Liver (tissue), 9 donors: ENCODE data around the gene TMEM272. TPM values are rescaled to one million over a fixed set of nuclear protein-coding genes. Genes with fewer than 3 reads are reported as not detected.

ENCODE experiments used
- DNase-seq: peaks from one replicate; pipeline ENCODE4 v3.0.0-alpha.2; 2017; ENCODE audit warnings: low spot score
- H3K27ac ChIP-seq, 2 donors: one replicate each; pipeline ENCODE4 v1.7.0; 2013; ENCODE audit warnings: inconsistent platforms in 2 of 2, low read length in 2 of 2, control low read depth in 1 of 2, low read depth in 1 of 2, mild to moderate bottlenecking in 1 of 2
- H3K27me3 ChIP-seq, 4 donors: one replicate each; pipeline versions ENCODE4 v1.6.1 to v1.7.0; 2013; ENCODE audit warnings: low read length in 3 of 4, inconsistent platforms in 1 of 4, mild to moderate bottlenecking in 1 of 4, moderate library complexity in 1 of 4; ENCODE audit not compliant: control insufficient read depth in 4 of 4, insufficient read depth in 4 of 4
- H3K36me3 ChIP-seq, 4 donors: one replicate each; pipeline versions ENCODE4 v1.6.1 to v1.7.0; 2013; ENCODE audit warnings: low read length in 3 of 4, mild to moderate bottlenecking in 3 of 4, low read depth in 1 of 4, moderate library complexity in 1 of 4; ENCODE audit not compliant: control insufficient read depth in 4 of 4, insufficient read depth in 3 of 4
- H3K4me1 ChIP-seq, 4 donors: one replicate each; pipeline versions ENCODE4 v1.6.1 to v1.7.0; 2013; ENCODE audit warnings: low read length in 3 of 4, mild to moderate bottlenecking in 3 of 4, moderate library complexity in 1 of 4; ENCODE audit not compliant: control insufficient read depth in 4 of 4, insufficient read depth in 4 of 4
- H3K4me3 ChIP-seq, 3 donors: one replicate each; pipeline versions ENCODE4 v1.6.1 to v1.7.0; 2013; ENCODE audit warnings: low read length in 3 of 3, control low read depth in 1 of 3, low read depth in 1 of 3, mild to moderate bottlenecking in 1 of 3
- H3K9ac ChIP-seq, 2 donors: one replicate each; pipeline ENCODE4 v1.7.0; 2013; ENCODE audit warnings: low read length in 2 of 2, mild to moderate bottlenecking in 2 of 2, moderate library complexity in 2 of 2, control low read depth in 1 of 2, low read depth in 1 of 2
- H3K9me3 ChIP-seq, 4 donors: one replicate each; pipeline versions ENCODE4 v1.6.1 to v1.7.0; 2013; ENCODE audit warnings: low read length in 3 of 4; ENCODE audit not compliant: control insufficient read depth in 4 of 4
- ATF3 ChIP-seq: IDR thresholded peaks from 2 replicates; pipeline ENCODE4 v1.6.1; 2016; ENCODE audit warnings: antibody characterized with exemption
- FOXA1 ChIP-seq: IDR thresholded peaks from 2 replicates; pipeline ENCODE4 v1.6.1; 2016; ENCODE audit warnings: antibody characterized with exemption
- FOXA2 ChIP-seq: IDR thresholded peaks from 2 replicates; pipeline ENCODE4 v1.6.1; 2016; ENCODE audit warnings: antibody characterized with exemption
- GABPA ChIP-seq, 2 donors: IDR thresholded peaks in 1 of 2; conservative IDR thresholded peaks in 1 of 2; 2 replicates each; pipeline ENCODE4 v1.6.1; 2016; ENCODE audit warnings: antibody characterized with exemption in 2 of 2, mild to moderate bottlenecking in 1 of 2, moderate library complexity in 1 of 2
- HNF4A ChIP-seq, 2 donors: conservative IDR thresholded peaks; 2 replicates each; pipeline ENCODE4 v1.6.1; 2016; ENCODE audit warnings: antibody characterized with exemption in 2 of 2, mild to moderate bottlenecking in 2 of 2
- JUND ChIP-seq, 2 donors: IDR thresholded peaks; 2 replicates each; pipeline ENCODE4 v1.6.1; 2016; ENCODE audit warnings: antibody characterized with exemption in 2 of 2
- REST ChIP-seq: IDR thresholded peaks from 2 replicates; pipeline ENCODE4 v1.6.1; 2016; ENCODE audit warnings: antibody characterized with exemption, mild to moderate bottlenecking
- RXRA ChIP-seq, 2 donors: IDR thresholded peaks; 2 replicates each; pipeline ENCODE4 v1.6.1; 2017 to 2018; ENCODE audit warnings: antibody characterized with exemption in 2 of 2, mild to moderate bottlenecking in 1 of 2
- TAF1 ChIP-seq: conservative IDR thresholded peaks from 2 replicates; pipeline ENCODE4 v1.6.1; 2016; ENCODE audit warnings: antibody characterized with exemption, mild to moderate bottlenecking
- YY1 ChIP-seq: IDR thresholded peaks from 2 replicates; pipeline ENCODE4 v1.6.1; 2016; ENCODE audit warnings: antibody characterized with exemption, mild to moderate bottlenecking
- WGBS: extraction: QIAGEN DNeasy Blood & Tissue Kit; methylation state at CpG from one replicate; pipeline ENCODE4 v1.1.7; 2013; 5-methylcytosine and 5-hydroxymethylcytosine counted together
- polyA plus RNA-seq, 2 donors: library from polyadenylated mRNA; stranded (reverse) in 1 of 2; unstranded in 1 of 2; fragments of 200-250 nt in 1 of 2; fragments of >200 nt in 1 of 2; fragmentation: Nextera tagmentation in 1 of 2; extraction: Ambion mirVana in 1 of 2; gene quantifications; one replicate each; pipeline versions ENCODE4 v1.2.1 to v1.2.3, GENCODE V29; 2013 to 2015
- total RNA-seq, 2 donors: library from RNA; depleted of rRNA; stranded (reverse); fragments of >200 nt; gene quantifications; one replicate each; pipeline ENCODE4 v1.2.3, GENCODE V29; 2014
- TF ChIP-seq, protein P1 (sequence below): IDR thresholded peaks from 2 replicates; pipeline ENCODE4 v1.6.1; 2016; ENCODE audit warnings: antibody characterized with exemption
- donor health status: healthy.
- donor health status: healthy.
- donor health status: healthy.
- donor health status: healthy.
- donor health status: healthy.

TMEM272 gene
- total and polyA plus RNA-seq, 4 donors = 0.02 to 0.42 (median 0.10) TPM

DNA sequence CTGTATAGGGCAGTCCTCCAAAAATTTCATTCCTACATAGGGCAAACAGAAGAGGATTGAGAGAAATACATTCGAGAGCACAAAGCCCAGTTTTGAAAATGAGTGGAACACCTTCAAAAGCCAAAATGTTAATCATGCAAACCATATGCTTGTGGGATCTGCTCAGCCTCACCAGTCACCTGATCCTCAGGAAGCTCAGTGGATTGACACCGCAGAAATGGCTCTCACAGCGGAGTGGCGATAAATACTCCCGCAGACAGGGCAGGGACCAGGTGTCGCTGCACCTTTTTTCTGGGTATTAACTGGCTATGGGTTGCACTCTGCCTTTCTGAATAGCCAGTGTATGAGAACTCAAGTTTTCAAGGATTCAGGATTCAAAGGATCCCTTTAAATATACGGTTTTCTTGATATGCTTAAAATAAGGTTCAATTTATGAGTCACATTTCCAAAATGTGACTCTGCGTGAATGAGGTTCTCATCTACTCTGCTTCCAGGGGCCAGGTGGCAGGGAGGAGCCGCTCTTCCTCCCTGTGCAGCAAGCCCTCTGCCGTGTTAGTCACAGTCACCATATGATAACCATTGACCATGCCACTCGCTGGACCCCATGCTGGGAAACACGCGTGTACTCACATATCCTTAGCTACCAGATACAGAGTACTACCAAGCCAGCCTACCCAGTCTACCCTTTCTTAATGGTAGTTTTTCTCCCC is 22.7 kb downstream of the TMEM272 start:
- H3K36me3 ChIP-seq = no peaks in the 10 kb centered on the region
- no peak overlapping the region for H3K4me3 ChIP-seq
- H3K27me3 ChIP-seq = no peaks in the 10 kb centered on the region
- DNase-seq = no peak
- H3K4me1 ChIP-seq = peaks cover 0 to 3% (median 0%) of the 10 kb centered on the region in 4 donors
- H3K27ac ChIP-seq = no peak overlapping the region
- H3K9ac ChIP-seq = no peak overlapping the region
- 86% methylated on average over 13 of the region's 13 CpGs for WGBS
- H3K9me3 ChIP-seq = no peaks in the 10 kb centered on the region
- TF ChIP-seq FOXA2 = no peak
- no peak for TF ChIP-seq REST
- no peak for TF ChIP-seq FOXA1

- 71% methylated on average over 2 of the region's 2 CpGs for WGBS
- peaks cover 0 to 3% (median 0%) of the 10 kb centered on the region in 4 donors for H3K4me1 ChIP-seq
- H3K27me3 ChIP-seq = no peaks in the 10 kb centered on the region
- H3K27ac ChIP-seq = no peak overlapping the region
- DNase-seq = no peak
- H3K9me3 ChIP-seq = no peaks in the 10 kb centered on the region
- H3K9ac ChIP-seq = no peak overlapping the region
- TF ChIP-seq RXRA (IDR thresholded peaks at IDR 0.05) (no peak), TAF1 (no peak)
- H3K4me3 ChIP-seq = no peak overlapping the region
- no peaks in the 10 kb centered on the region for H3K36me3 ChIP-seq
These were observed 23.4 kb downstream of the TMEM272 start for GRCh38 chr13:51821606-51822005.

DNA sequence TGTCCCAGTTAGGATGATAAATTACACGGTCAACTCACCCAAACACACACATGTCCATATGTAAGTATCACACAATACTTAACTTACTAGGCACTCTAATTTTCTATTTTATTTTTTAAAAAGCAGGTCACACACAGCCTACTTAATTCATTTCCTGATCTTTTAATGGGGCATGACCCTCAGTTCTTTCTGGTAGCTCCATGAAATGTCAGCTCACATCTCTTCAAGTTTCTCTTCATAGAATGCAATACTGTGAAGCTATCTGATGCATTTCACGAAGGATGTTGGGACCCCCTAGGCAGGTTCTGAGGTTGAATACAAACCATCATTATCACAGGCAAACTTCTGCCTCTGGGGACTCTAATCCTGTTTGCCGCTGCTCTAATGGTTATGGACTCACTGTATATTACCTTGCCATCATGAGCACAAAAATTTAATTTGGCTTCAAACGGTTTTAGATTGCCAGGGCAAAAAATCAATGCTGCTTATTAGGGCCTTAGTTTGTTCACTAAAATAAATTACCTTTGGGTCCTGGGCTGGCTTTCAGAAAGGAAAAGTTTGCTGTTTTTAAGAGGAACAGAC is 24.9 kb downstream of the TMEM272 start:
- WGBS = 82% methylated on average over 4 of the region's 4 CpGs
- Histone ChIP-seq H3K4me1 (peaks cover 0 to 7% (median 3%) of the 10 kb centered on the region in 4 donors), H3K36me3 (no peaks in the 10 kb centered on the region), H3K27ac (no peak overlapping the region), H3K4me3 (no peak overlapping the region), H3K9me3 (no peaks in the 10 kb centered on the region), H3K27me3 (no peaks in the 10 kb centered on the region), H3K9ac (no peak overlapping the region)
- TF ChIP-seq HNF4A (conservative IDR thresholded peaks at IDR 0.05) = no peak
- TF ChIP-seq, protein P1, sequence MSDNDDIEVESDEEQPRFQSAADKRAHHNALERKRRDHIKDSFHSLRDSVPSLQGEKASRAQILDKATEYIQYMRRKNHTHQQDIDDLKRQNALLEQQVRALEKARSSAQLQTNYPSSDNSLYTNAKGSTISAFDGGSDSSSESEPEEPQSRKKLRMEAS = no peak
- no peak for TF ChIP-seq YY1
- no peak for DNase-seq

- Histone ChIP-seq H3K36me3 (no peaks in the 10 kb centered on the region), H3K27ac (no peak overlapping the region), H3K4me1 (peaks cover 0 to 13% (median 6%) of the 10 kb centered on the region in 4 donors), H3K4me3 (no peak overlapping the region), H3K27me3 (no peaks in the 10 kb centered on the region), H3K9me3 (no peaks in the 10 kb centered on the region), H3K9ac (no peak overlapping the region)
- DNase-seq = no peak
- TF ChIP-seq GABPA (IDR thresholded peaks at IDR 0.05 in 1 of 2, conservative IDR thresholded peaks at IDR 0.05 in 1 of 2) = no peak
- TF ChIP-seq FOXA2 = no peak
- no peak for TF ChIP-seq RXRA (IDR thresholded peaks at IDR 0.05)
- no peak for TF ChIP-seq ATF3
- TF ChIP-seq JUND (IDR thresholded peaks at IDR 0.05) = no peak
- WGBS = 97% methylated on average over 3 of the region's 3 CpGs
These were observed 25.4 kb downstream of the TMEM272 start for GRCh38 chr13:51819544-51819943.
